Measurements from ENCODE around the gene SETD7. TPM values are rescaled to one million over a fixed set of nuclear protein-coding genes. Genes with fewer than 3 reads are reported as not detected.

SETD7 gene
- polyA plus RNA-seq, 1 donor from 2014 or later, result 12.0 TPM

DNA sequence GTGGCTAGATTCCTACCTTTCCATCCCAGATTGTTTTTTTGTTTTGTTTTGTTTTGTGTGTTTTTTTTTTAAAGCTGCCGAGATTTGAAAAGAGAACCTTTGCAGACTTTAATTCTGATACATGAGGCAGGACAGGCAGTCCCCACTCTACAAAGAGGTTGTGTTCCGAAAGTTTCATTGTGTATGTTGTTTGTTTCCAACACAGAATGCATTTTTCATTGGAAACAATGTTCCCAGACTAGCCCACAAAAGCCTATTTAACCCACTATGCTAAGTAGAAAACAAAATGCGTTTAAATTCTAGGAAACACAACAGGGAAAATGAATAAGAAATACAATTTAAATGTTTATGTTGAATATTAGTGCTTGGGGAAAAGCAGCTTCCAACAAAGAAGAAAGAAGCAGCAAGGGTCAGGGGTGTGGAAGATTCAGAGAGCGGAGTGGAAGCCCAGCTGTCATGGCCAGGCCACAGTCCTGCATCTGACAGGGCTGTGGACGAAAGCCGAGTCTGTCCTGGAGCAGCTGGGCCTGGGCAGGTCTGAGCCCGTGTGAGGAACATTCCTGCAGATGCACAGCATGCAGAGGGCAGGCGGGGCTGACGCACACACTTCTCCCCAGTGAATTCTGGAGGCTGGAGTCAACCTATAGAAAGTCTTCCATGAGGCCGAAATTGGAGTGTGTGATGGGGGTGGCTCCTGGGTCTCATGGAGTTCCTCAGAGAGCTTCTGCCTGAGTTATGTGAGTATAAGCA is 12.4 kb upstream of the SETD7 start:
- Histone ChIP-seq H2AFZ (ENCODE audit: low read depth, low read length) (no peak overlapping the region), H3K9me3 (ENCODE audit: low read length) (no peaks in the 10 kb centered on the region), H4K20me1 (ENCODE audit: insufficient read depth) (no peaks in the 10 kb centered on the region), H3K4me3 (ENCODE audit: low read length) (no peak overlapping the region), H3K9ac (ENCODE audit: low read length) (no peak overlapping the region), H3K36me3 (ENCODE audit: insufficient read depth, low read length) (no peaks in the 10 kb centered on the region), H3K9me2 (ENCODE audit: insufficient read depth, low read length) (no peaks in the 10 kb centered on the region), H3K4me2 (ENCODE audit: low read length) (no peak overlapping the region), H3K27me3 (ENCODE audit: insufficient read depth, low read depth, low read length) (no peaks in the 10 kb centered on the region), H3F3A (ENCODE audit: insufficient read depth, low read length, poor library complexity, severe bottlenecking) (no peaks in the 10 kb centered on the region), H3K79me2 (replicated peaks; ENCODE audit: insufficient read depth, low read length) (no peaks in the 10 kb centered on the region), H3K27ac (ENCODE audit: low read length) (no peak overlapping the region)
- TF ChIP-seq, protein P1, sequence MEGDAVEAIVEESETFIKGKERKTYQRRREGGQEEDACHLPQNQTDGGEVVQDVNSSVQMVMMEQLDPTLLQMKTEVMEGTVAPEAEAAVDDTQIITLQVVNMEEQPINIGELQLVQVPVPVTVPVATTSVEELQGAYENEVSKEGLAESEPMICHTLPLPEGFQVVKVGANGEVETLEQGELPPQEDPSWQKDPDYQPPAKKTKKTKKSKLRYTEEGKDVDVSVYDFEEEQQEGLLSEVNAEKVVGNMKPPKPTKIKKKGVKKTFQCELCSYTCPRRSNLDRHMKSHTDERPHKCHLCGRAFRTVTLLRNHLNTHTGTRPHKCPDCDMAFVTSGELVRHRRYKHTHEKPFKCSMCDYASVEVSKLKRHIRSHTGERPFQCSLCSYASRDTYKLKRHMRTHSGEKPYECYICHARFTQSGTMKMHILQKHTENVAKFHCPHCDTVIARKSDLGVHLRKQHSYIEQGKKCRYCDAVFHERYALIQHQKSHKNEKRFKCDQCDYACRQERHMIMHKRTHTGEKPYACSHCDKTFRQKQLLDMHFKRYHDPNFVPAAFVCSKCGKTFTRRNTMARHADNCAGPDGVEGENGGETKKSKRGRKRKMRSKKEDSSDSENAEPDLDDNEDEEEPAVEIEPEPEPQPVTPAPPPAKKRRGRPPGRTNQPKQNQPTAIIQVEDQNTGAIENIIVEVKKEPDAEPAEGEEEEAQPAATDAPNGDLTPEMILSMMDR (IDR thresholded peaks at IDR 0.05; ENCODE audit: poor library complexity, severe bottlenecking), result no peak
- TF ChIP-seq EP300 (conservative IDR thresholded peaks at IDR 0.05; ENCODE audit: poor library complexity, severe bottlenecking) (no peak), TAF1 (IDR thresholded peaks at IDR 0.05; ENCODE audit: low read depth) (no peak), POLR2AphosphoS5 (IDR thresholded peaks at IDR 0.05) (no peak), RAD21 (conservative IDR thresholded peaks at IDR 0.05) (no peak), EZH2 (IDR thresholded peaks at IDR 0.05; ENCODE audit: borderline replicate concordance, insufficient read depth, low read length, poor library complexity, severe bottlenecking) (no peak)

DNA sequence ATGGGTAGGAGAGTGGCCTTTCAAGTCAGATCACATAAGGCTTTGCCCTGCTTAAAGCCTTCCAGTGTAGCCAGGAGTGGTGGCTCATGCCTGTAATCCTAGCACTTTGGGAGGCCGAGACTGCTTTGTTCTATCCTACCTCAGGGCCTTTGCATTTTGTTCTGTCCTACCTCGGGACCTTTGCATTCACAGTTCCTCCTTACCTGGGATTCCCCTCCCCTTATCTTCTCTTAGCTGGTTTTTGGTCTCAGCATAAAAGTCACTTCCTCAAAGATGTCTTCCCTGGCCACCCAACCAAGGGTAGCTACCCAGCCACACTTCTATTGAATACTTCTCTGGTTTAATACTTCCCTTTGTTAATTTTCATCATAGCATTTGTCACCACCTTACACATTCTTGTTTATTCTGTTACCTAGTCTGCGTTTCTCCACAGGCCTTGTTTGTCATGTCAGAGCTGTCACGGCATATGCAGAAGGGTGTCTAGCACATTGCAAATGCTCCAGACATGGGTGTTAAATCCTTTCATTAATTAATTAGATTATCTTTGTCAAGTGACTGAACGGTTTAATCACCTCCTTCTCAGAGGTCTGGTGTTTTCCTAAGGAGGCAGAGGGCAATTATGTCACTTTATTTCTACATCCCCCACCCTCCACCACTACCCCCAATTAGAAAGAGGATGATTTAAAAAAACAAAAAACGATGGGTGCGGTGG is 11.3 kb upstream of the SETD7 start:
- no peaks in the 10 kb centered on the region for H4K20me1 ChIP-seq (ENCODE audit: insufficient read depth)
- H3F3A ChIP-seq (ENCODE audit: insufficient read depth, low read length, poor library complexity, severe bottlenecking), result no peaks in the 10 kb centered on the region
- no peak overlapping the region for H3K9ac ChIP-seq (ENCODE audit: low read length)
- H3K9me3 ChIP-seq (ENCODE audit: low read length), result no peaks in the 10 kb centered on the region
- no peak for TF ChIP-seq EZH2 (IDR thresholded peaks at IDR 0.05; ENCODE audit: borderline replicate concordance, insufficient read depth, low read length, poor library complexity, severe bottlenecking)
- TF ChIP-seq RAD21 (conservative IDR thresholded peaks at IDR 0.05), result no peak
- no peak for TF ChIP-seq MXI1 (conservative IDR thresholded peaks at IDR 0.05; ENCODE audit: poor library complexity, severe bottlenecking)
- TF ChIP-seq, protein P2, sequence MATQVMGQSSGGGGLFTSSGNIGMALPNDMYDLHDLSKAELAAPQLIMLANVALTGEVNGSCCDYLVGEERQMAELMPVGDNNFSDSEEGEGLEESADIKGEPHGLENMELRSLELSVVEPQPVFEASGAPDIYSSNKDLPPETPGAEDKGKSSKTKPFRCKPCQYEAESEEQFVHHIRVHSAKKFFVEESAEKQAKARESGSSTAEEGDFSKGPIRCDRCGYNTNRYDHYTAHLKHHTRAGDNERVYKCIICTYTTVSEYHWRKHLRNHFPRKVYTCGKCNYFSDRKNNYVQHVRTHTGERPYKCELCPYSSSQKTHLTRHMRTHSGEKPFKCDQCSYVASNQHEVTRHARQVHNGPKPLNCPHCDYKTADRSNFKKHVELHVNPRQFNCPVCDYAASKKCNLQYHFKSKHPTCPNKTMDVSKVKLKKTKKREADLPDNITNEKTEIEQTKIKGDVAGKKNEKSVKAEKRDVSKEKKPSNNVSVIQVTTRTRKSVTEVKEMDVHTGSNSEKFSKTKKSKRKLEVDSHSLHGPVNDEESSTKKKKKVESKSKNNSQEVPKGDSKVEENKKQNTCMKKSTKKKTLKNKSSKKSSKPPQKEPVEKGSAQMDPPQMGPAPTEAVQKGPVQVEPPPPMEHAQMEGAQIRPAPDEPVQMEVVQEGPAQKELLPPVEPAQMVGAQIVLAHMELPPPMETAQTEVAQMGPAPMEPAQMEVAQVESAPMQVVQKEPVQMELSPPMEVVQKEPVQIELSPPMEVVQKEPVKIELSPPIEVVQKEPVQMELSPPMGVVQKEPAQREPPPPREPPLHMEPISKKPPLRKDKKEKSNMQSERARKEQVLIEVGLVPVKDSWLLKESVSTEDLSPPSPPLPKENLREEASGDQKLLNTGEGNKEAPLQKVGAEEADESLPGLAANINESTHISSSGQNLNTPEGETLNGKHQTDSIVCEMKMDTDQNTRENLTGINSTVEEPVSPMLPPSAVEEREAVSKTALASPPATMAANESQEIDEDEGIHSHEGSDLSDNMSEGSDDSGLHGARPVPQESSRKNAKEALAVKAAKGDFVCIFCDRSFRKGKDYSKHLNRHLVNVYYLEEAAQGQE (IDR thresholded peaks at IDR 0.05; ENCODE audit: borderline replicate concordance), result no peak
- no peak for TF ChIP-seq POLR2AphosphoS5 (IDR thresholded peaks at IDR 0.05)
- TF ChIP-seq, protein P1 (IDR thresholded peaks at IDR 0.05; ENCODE audit: poor library complexity, severe bottlenecking), result no peak
- no peaks in the 10 kb centered on the region for H3K9me2 ChIP-seq (ENCODE audit: insufficient read depth, low read length)
- H3K4me3 ChIP-seq (ENCODE audit: low read length), result no peak overlapping the region
- H3K79me2 ChIP-seq (replicated peaks; ENCODE audit: insufficient read depth, low read length), result no peaks in the 10 kb centered on the region
- no peaks in the 10 kb centered on the region for H3K27me3 ChIP-seq (ENCODE audit: insufficient read depth, low read depth, low read length)
- H2AFZ ChIP-seq (ENCODE audit: low read depth, low read length), result no peak overlapping the region
- H3K4me2 ChIP-seq (ENCODE audit: low read length), result no peak overlapping the region
- H3K36me3 ChIP-seq (ENCODE audit: insufficient read depth, low read length), result no peaks in the 10 kb centered on the region
- H3K27ac ChIP-seq (ENCODE audit: low read length), result no peak overlapping the region
